HepG2 (cell line): ENCODE results near the gene NOP9. TPM values are rescaled to one million over a fixed set of nuclear protein-coding genes. Genes with fewer than 3 reads are reported as not detected.

Experiments used
- BCL6 ChIP-seq: IDR thresholded peaks from 2 replicates; pipeline ENCODE4 v1.6.1; 2016; ENCODE audit warnings: missing genetic modification reagents, missing compliant biosample characterization
- BRD4 ChIP-seq: sonication (generic); formaldehyde crosslinking; IDR thresholded peaks from 2 replicates; pipeline ENCODE4 v1.4.0; 2020; ENCODE audit warnings: missing genetic modification reagents
- ETV5 ChIP-seq: IDR thresholded peaks from 2 replicates; pipeline ENCODE4 v1.6.1; 2018; ENCODE audit warnings: missing biosample characterization, missing genetic modification reagents, inconsistent platforms, borderline replicate concordance
- FOXM1 ChIP-seq: sonication (generic); formaldehyde crosslinking; IDR thresholded peaks from 2 replicates; pipeline ENCODE4 v1.5.0; 2020; ENCODE audit warnings: missing genetic modification reagents
- JUND ChIP-seq: sonication (generic); formaldehyde crosslinking; IDR thresholded peaks from 2 replicates; pipeline ENCODE4 v1.8.0; 2022; ENCODE audit warnings: mild to moderate bottlenecking, missing genetic modification reagents
- KDM6A ChIP-seq: IDR thresholded peaks from 2 replicates; pipeline ENCODE4 v1.6.1; 2016; ENCODE audit warnings: low read depth
- NFRKB ChIP-seq: fragments of 450-650 bp; IDR thresholded peaks from 2 replicates; pipeline ENCODE4 v1.6.1; 2017
- SMARCE1 ChIP-seq: fragments of 450-650 bp; IDR thresholded peaks from 2 replicates; pipeline ENCODE4 v1.6.1; 2017; ENCODE audit warnings: borderline replicate concordance
- ZNF225 ChIP-seq: sonication (generic); formaldehyde crosslinking; IDR thresholded peaks from 2 replicates; pipeline ENCODE4 v1.4.0; 2020; ENCODE audit warnings: mild to moderate bottlenecking, missing genetic modification reagents
- ZNF354B ChIP-seq: sonication (generic); formaldehyde crosslinking; IDR thresholded peaks from 2 replicates; pipeline ENCODE4 v1.8.0; 2022; ENCODE audit warnings: mild to moderate bottlenecking, missing genetic modification reagents
- ZNF670 ChIP-seq: sonication (generic); formaldehyde crosslinking; IDR thresholded peaks from 2 replicates; pipeline ENCODE4 v1.8.0; 2022; ENCODE audit warnings: mild to moderate bottlenecking, missing genetic modification reagents, borderline replicate concordance
- ZNF674 ChIP-seq: sonication (generic); formaldehyde crosslinking; IDR thresholded peaks from 2 replicates; pipeline ENCODE4 v1.5.0; 2020; ENCODE audit warnings: low read depth, mild to moderate bottlenecking, missing genetic modification reagents
- ZNF790 ChIP-seq: sonication (generic); formaldehyde crosslinking; IDR thresholded peaks from 2 replicates; pipeline ENCODE4 v1.8.0; 2022; ENCODE audit warnings: missing genetic modification reagents, mild to moderate bottlenecking, borderline replicate concordance
- ZSCAN20 ChIP-seq: sonication (generic); formaldehyde crosslinking; IDR thresholded peaks from 2 replicates; pipeline ENCODE4 v1.4.0; 2020; ENCODE audit warnings: missing genetic modification reagents, mild to moderate bottlenecking, borderline replicate concordance
- polyA plus RNA-seq, 8 experiments: library from polyadenylated mRNA; depleted of rRNA in 3 of 8; stranded (reverse) in 7 of 8; unstranded in 1 of 8; fragments of >200 nt; fragmentation: Illumina TruSeq in 4 of 8; extraction: Trizol in 4 of 8; gene quantifications; 2 replicates each; pipeline versions ENCODE4 v1.2.1 to v1.2.3, GENCODE V29; 2011 to 2016; ENCODE audit warnings: low read depth in 4 of 8, missing spikeins in 1 of 8, mixed read lengths in 1 of 8; ENCODE audit not compliant: insufficient read depth in 1 of 8
- total RNA-seq, 5 experiments: library from RNA; depleted of rRNA; stranded (reverse); fragments of >200 nt; fragmentation: Illumina TruSeq; extraction: Trizol; gene quantifications; 2 replicates each; pipeline ENCODE4 v1.2.3, GENCODE V29; 2016; ENCODE audit warnings: low read depth in 1 of 5
- TF ChIP-seq, protein P1 (sequence below): sonication (generic); formaldehyde crosslinking; IDR thresholded peaks from 2 replicates; pipeline ENCODE4 v1.4.0; 2020; ENCODE audit warnings: missing genetic modification reagents
- TF ChIP-seq, protein P2 (sequence below): sonication (generic); formaldehyde crosslinking; IDR thresholded peaks from 2 replicates; pipeline ENCODE4 v1.5.1; 2020; ENCODE audit warnings: mild to moderate bottlenecking, missing genetic modification reagents, moderate library complexity
- TF ChIP-seq, protein P3 (sequence below): sonication (generic); formaldehyde crosslinking; IDR thresholded peaks from 2 replicates; pipeline ENCODE4 v1.8.0; 2022; ENCODE audit warnings: missing genetic modification reagents, mild to moderate bottlenecking, moderate library complexity, borderline replicate concordance
- TF ChIP-seq, protein P4 (sequence below): sonication (generic); formaldehyde crosslinking; IDR thresholded peaks from 2 replicates; pipeline ENCODE4 v1.8.1; 2023; ENCODE audit warnings: missing genetic modification reagents, inconsistent platforms, borderline replicate concordance
- TF ChIP-seq, protein P5 (sequence below): sonication (generic); formaldehyde crosslinking; IDR thresholded peaks from 2 replicates; pipeline ENCODE4 v1.5.0; 2020; ENCODE audit warnings: missing genetic modification reagents

NOP9 gene
- total and polyA plus RNA-seq, 2 of the 13 experiments (the other 11 are each of a cell fraction or from before 2014, with no cell fraction given) = 24.5 to 61.6 TPM

DNA sequence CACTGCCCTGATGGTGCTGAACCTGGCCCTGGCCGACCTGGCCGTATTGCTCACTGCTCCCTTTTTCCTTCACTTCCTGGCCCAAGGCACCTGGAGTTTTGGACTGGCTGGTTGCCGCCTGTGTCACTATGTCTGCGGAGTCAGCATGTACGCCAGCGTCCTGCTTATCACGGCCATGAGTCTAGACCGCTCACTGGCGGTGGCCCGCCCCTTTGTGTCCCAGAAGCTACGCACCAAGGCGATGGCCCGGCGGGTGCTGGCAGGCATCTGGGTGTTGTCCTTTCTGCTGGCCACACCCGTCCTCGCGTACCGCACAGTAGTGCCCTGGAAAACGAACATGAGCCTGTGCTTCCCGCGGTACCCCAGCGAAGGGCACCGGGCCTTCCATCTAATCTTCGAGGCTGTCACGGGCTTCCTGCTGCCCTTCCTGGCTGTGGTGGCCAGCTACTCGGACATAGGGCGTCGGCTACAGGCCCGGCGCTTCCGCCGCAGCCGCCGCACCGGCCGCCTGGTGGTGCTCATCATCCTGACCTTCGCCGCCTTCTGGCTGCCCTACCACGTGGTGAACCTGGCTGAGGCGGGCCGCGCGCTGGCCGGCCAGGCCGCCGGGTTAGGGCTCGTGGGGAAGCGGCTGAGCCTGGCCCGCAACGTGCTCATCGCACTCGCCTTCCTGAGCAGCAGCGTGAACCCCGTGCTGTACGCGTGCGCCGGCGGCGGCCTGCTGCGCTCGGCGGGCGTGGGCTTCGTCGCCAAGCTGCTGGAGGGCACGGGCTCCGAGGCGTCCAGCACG lies 16.4 kb downstream of the NOP9 start (continued):
- TF ChIP-seq JUND (CRISPR knock-in tag) (peak; percentile 48), ZSCAN20 (CRISPR knock-in tag) (peak; percentile 99), ZNF674 (CRISPR knock-in tag) (0 out of 2 replicates have a peak, but pooled peaks have one; percentile 88), NFRKB (no peak), ZNF670 (CRISPR knock-in tag) (no peak), ETV5 (CRISPR knock-in tag) (peak; percentile 94), SMARCE1 (no peak; the same call in 1 of the 2 replicates), ZNF225 (CRISPR knock-in tag) (peak; percentile 97), KDM6A (CRISPR knock-in tag) (0 out of 2 replicates have a peak, but pooled peaks have one; percentile 15), BRD4 (CRISPR knock-in tag) (peak; percentile 98; the same call in 1 of the 2 replicates), BCL6 (CRISPR knock-in tag) (peak; percentile 44), FOXM1 (CRISPR knock-in tag) (no peak), ZNF354B (CRISPR knock-in tag) (peak; percentile 92), ZNF790 (CRISPR knock-in tag) (peak; percentile 98; the same call in 1 of the 2 replicates)
- TF ChIP-seq, protein P1, sequence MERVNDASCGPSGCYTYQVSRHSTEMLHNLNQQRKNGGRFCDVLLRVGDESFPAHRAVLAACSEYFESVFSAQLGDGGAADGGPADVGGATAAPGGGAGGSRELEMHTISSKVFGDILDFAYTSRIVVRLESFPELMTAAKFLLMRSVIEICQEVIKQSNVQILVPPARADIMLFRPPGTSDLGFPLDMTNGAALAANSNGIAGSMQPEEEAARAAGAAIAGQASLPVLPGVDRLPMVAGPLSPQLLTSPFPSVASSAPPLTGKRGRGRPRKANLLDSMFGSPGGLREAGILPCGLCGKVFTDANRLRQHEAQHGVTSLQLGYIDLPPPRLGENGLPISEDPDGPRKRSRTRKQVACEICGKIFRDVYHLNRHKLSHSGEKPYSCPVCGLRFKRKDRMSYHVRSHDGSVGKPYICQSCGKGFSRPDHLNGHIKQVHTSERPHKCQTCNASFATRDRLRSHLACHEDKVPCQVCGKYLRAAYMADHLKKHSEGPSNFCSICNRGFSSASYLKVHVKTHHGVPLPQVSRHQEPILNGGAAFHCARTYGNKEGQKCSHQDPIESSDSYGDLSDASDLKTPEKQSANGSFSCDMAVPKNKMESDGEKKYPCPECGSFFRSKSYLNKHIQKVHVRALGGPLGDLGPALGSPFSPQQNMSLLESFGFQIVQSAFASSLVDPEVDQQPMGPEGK (CRISPR knock-in tag) = no peak
- TF ChIP-seq, protein P2, sequence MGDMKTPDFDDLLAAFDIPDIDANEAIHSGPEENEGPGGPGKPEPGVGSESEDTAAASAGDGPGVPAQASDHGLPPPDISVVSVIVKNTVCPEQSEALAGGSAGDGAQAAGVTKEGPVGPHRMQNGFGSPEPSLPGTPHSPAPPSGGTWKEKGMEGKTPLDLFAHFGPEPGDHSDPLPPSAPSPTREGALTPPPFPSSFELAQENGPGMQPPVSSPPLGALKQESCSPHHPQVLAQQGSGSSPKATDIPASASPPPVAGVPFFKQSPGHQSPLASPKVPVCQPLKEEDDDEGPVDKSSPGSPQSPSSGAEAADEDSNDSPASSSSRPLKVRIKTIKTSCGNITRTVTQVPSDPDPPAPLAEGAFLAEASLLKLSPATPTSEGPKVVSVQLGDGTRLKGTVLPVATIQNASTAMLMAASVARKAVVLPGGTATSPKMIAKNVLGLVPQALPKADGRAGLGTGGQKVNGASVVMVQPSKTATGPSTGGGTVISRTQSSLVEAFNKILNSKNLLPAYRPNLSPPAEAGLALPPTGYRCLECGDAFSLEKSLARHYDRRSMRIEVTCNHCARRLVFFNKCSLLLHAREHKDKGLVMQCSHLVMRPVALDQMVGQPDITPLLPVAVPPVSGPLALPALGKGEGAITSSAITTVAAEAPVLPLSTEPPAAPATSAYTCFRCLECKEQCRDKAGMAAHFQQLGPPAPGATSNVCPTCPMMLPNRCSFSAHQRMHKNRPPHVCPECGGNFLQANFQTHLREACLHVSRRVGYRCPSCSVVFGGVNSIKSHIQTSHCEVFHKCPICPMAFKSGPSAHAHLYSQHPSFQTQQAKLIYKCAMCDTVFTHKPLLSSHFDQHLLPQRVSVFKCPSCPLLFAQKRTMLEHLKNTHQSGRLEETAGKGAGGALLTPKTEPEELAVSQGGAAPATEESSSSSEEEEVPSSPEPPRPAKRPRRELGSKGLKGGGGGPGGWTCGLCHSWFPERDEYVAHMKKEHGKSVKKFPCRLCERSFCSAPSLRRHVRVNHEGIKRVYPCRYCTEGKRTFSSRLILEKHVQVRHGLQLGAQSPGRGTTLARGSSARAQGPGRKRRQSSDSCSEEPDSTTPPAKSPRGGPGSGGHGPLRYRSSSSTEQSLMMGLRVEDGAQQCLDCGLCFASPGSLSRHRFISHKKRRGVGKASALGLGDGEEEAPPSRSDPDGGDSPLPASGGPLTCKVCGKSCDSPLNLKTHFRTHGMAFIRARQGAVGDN (CRISPR knock-in tag) = peak; percentile 100
- TF ChIP-seq, protein P3, sequence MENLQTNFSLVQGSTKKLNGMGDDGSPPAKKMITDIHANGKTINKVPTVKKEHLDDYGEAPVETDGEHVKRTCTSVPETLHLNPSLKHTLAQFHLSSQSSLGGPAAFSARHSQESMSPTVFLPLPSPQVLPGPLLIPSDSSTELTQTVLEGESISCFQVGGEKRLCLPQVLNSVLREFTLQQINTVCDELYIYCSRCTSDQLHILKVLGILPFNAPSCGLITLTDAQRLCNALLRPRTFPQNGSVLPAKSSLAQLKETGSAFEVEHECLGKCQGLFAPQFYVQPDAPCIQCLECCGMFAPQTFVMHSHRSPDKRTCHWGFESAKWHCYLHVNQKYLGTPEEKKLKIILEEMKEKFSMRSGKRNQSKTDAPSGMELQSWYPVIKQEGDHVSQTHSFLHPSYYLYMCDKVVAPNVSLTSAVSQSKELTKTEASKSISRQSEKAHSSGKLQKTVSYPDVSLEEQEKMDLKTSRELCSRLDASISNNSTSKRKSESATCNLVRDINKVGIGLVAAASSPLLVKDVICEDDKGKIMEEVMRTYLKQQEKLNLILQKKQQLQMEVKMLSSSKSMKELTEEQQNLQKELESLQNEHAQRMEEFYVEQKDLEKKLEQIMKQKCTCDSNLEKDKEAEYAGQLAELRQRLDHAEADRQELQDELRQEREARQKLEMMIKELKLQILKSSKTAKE (CRISPR knock-in tag) = no peak
- TF ChIP-seq, protein P4, sequence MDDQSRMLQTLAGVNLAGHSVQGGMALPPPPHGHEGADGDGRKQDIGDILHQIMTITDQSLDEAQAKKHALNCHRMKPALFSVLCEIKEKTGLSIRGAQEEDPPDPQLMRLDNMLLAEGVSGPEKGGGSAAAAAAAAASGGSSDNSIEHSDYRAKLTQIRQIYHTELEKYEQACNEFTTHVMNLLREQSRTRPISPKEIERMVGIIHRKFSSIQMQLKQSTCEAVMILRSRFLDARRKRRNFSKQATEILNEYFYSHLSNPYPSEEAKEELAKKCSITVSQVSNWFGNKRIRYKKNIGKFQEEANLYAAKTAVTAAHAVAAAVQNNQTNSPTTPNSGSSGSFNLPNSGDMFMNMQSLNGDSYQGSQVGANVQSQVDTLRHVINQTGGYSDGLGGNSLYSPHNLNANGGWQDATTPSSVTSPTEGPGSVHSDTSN (CRISPR knock-in tag) = peak; percentile 98
- TF ChIP-seq, protein P5, sequence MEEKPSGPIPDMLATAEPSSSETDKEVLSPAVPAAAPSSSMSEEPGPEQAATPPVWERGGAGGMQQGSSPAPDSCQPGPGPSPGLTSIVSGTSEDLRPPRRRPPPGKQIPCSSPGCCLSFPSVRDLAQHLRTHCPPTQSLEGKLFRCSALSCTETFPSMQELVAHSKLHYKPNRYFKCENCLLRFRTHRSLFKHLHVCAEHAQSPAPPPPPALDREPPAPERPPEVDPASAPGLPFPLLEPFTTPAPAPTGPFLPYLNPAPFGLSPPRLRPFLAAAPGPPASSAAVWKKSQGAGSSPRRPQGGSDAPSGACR (CRISPR knock-in tag) = no peak
